NCI-H226 (cell line): ENCODE data around the gene SLC16A3.
A peak's percentile ranks its signal among the peaks of the same experiment; 100 is the strongest.

Experiments used
- DNase-seq: peaks from one replicate; pipeline ENCODE4 v3.0.0-alpha.2; 2015

The SLC16A3 gene

GRCh38 chr17:82287868-82288801, 59.3 kb downstream of the SLC16A3 start:
- peak; percentile 80 for DNase-seq
